PC-9 (cell line): ENCODE measurements around the gene RCC2. TPM values are rescaled to one million over a fixed set of nuclear protein-coding genes. Genes with fewer than 3 reads are reported as not detected.

ENCODE experiments used
- BruUV-seq: library from RNA; stranded (reverse); fragments of 400-500 nt; replicated peaks from 2 replicates; lab custom pipeline; 2021; lab: Mats Ljungman, UMichigan
- CTCF ChIA-PET: fragments of 300-600 bp; sonication (Branson Sonifier 250); formaldehyde crosslinking; loops from one replicate; lab custom pipeline; 2022; ENCODE audit warnings: antibody characterized with exemption; lab: Charles Lee
- POLR2A ChIA-PET: fragments of 300-600 bp; sonication (Branson Sonifier 250); formaldehyde crosslinking; loops from one replicate; lab custom pipeline; 2022; ENCODE audit warnings: antibody characterized with exemption; ENCODE audit not compliant: unreplicated experiment; lab: Charles Lee
- DNase-seq, 2 experiments: peaks; one replicate each; pipeline versions ENCODE4 v3.0.0 to v3.0.0-alpha.2; 2015 to 2022; ENCODE audit warnings: mixed read lengths in 1 of 2
- H2AFZ ChIP-seq: fragments of 200-600 bp; sonication (generic); 2 replicates; pipeline ENCODE4 v1.8.1; 2017; ENCODE audit warnings: antibody characterized with exemption
- H3F3A ChIP-seq: fragments of 200-600 bp; sonication (generic); 2 replicates; pipeline ENCODE4 v1.8.1; 2017; ENCODE audit warnings: antibody characterized with exemption, mild to moderate bottlenecking, low read depth; ENCODE audit not compliant: insufficient read depth
- H3K27ac ChIP-seq: fragments of 200-600 bp; sonication (generic); 2 replicates; pipeline ENCODE4 v1.6.1; 2016; ENCODE audit warnings: mixed run types
- H3K27me3 ChIP-seq: fragments of 200-600 bp; sonication (generic); 2 replicates; pipeline ENCODE4 v1.6.1; 2016; ENCODE audit warnings: low read depth, mixed run types; ENCODE audit not compliant: insufficient read depth
- H3K36me3 ChIP-seq: fragments of 200-600 bp; sonication (generic); 2 replicates; pipeline ENCODE4 v1.6.1; 2016; ENCODE audit warnings: low read depth, mixed run types
- H3K4me1 ChIP-seq: fragments of 200-600 bp; sonication (generic); replicated peaks from 2 replicates; pipeline ENCODE4 v1.6.1; 2016; ENCODE audit warnings: mixed run types; ENCODE audit not compliant: insufficient read depth
- H3K4me2 ChIP-seq: fragments of 200-600 bp; sonication (generic); 2 replicates; pipeline ENCODE4 v1.6.1; 2017; ENCODE audit warnings: mixed run types
- H3K4me3 ChIP-seq: fragments of 200-600 bp; sonication (generic); 2 replicates; pipeline ENCODE4 v1.6.1; 2016; ENCODE audit warnings: mixed run types
- H3K79me2 ChIP-seq: fragments of 200-600 bp; sonication (generic); 2 replicates; pipeline ENCODE4 v1.6.1; 2017; ENCODE audit warnings: low read depth, mixed run types
- H3K9me2 ChIP-seq: fragments of 200-600 bp; sonication (generic); 2 replicates; pipeline ENCODE4 v1.8.1; 2017; ENCODE audit warnings: mild to moderate bottlenecking; ENCODE audit not compliant: insufficient read depth
- H3K9me3 ChIP-seq: fragments of 200-600 bp; sonication (generic); 2 replicates; pipeline ENCODE4 v1.8.1; 2016; ENCODE audit warnings: low read depth; ENCODE audit not compliant: insufficient read depth
- H4K20me1 ChIP-seq: fragments of 200-600 bp; sonication (generic); 2 replicates; pipeline ENCODE4 v1.8.1; 2017; ENCODE audit not compliant: insufficient read depth
- EZH2 ChIP-seq: fragments of 200-600 bp; sonication (generic); IDR thresholded peaks from 2 replicates; pipeline ENCODE4 v1.8.0; 2017; ENCODE audit warnings: antibody characterized with exemption, low read depth
- intact Hi-C: fragments of 100-400 bp; cut with micrococcal nuclease; formaldehyde crosslinking; loops from one replicate; pipeline ENCODE4 v1.10.0; 2022; ENCODE audit not compliant: unreplicated experiment
- total RNA-seq: library from RNA; stranded (reverse); gene quantifications from 2 replicates; pipeline ENCODE4 v1.2.3, GENCODE V29; 2021
- TF ChIP-seq, protein P1 (sequence below): fragments of 200-600 bp; sonication (generic); conservative IDR thresholded peaks from 2 replicates; pipeline ENCODE4 v1.6.1; 2017; ENCODE audit warnings: mixed run types, antibody characterized with exemption, mild to moderate bottlenecking, moderate library complexity

Gene RCC2
- total RNA-seq, 1 experiment from 2014 or later, result 170 TPM

DNA sequence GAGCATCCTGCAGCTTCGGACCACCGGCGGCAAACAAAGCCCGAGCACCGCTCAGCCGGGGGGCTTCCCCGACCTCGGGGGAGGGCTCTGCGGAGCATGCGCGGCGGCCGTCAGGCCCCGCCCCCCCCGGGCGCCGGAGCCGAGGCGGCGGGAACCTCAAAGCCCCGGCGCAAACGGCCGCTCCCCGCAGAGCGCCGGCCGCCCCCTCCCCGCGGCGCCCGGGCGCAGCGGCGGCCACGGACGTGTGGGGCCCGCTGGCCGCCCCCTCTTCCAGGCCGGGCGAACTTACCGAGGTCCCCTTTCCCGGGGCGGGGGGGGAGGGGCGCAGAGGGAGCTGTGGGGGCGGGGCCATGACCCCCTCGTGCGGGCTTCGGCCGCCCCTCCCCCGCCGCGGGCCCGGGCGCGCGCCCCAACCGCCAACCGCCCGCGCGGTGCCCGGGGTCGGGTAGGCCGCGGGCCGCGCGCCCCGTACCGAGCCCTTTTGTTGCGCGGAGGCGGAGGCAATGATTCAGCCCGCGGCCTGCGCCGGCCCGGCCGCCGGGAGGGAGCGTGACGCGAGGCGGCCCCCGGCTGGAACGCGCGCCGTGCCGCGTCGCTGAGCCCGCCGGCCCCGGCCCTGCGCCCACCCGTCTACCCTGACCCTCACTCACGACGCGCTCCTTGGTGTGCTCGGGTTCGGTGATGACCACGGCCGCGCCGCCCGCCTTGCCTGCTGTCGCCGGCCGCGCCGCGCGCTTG lies 1.7 kb downstream of the RCC2 start:
- peaks cover 42% of the 10 kb centered on the region for H4K20me1 ChIP-seq
- H3K4me1 ChIP-seq, result peaks cover 19% of the 10 kb centered on the region
- no TSS peak for BruUV-seq
- TF ChIP-seq, protein P1, sequence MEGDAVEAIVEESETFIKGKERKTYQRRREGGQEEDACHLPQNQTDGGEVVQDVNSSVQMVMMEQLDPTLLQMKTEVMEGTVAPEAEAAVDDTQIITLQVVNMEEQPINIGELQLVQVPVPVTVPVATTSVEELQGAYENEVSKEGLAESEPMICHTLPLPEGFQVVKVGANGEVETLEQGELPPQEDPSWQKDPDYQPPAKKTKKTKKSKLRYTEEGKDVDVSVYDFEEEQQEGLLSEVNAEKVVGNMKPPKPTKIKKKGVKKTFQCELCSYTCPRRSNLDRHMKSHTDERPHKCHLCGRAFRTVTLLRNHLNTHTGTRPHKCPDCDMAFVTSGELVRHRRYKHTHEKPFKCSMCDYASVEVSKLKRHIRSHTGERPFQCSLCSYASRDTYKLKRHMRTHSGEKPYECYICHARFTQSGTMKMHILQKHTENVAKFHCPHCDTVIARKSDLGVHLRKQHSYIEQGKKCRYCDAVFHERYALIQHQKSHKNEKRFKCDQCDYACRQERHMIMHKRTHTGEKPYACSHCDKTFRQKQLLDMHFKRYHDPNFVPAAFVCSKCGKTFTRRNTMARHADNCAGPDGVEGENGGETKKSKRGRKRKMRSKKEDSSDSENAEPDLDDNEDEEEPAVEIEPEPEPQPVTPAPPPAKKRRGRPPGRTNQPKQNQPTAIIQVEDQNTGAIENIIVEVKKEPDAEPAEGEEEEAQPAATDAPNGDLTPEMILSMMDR, result no peak
- no peak for TF ChIP-seq EZH2
- H3K27ac ChIP-seq, result no peak overlapping the region
- no peak overlapping the region for H2AFZ ChIP-seq
- no peaks in the 10 kb centered on the region for H3K9me2 ChIP-seq
- peaks cover 25% of the 10 kb centered on the region for H3F3A ChIP-seq
- ChIA-PET POLR2A (no interaction called here), CTCF (no interaction called here)
- peak overlapping the region; percentile 96; the same call in 1 of the 2 replicates for H3K4me3 ChIP-seq
- intact Hi-C loops, result no loop called here
- H3K9me3 ChIP-seq, result no peaks in the 10 kb centered on the region
- peaks cover 71% of the 10 kb centered on the region for H3K79me2 ChIP-seq
- peak in 1 of 2 experiments; percentile 35 for DNase-seq
- peak overlapping the region; percentile 75 for H3K4me2 ChIP-seq
- H3K36me3 ChIP-seq, result peaks cover 17% of the 10 kb centered on the region; the same call in 1 of the 2 replicates
- no peaks in the 10 kb centered on the region for H3K27me3 ChIP-seq

DNA sequence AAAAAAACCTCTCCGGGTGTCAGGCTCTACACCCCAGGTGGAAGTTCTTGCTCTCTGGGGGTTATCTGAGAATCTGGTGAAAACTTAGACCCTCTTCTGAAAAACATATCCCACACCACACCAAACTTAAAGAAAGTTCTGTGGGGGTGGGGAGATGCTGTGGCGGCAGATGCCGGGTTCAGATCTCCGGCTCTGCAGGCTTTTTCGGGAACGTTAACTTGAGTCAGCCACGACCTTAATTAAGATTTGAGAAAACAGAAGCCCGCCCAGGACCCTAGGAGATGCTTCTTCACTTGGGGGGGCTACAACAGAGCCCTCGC lies 2.3 kb downstream of the RCC2 start:
- Histone ChIP-seq H3K27ac (no peak overlapping the region), H3K36me3 (peaks cover 17% of the 10 kb centered on the region; the same call in 1 of the 2 replicates), H3K9me2 (no peaks in the 10 kb centered on the region), H3K4me1 (peaks cover 14% of the 10 kb centered on the region), H3F3A (peaks cover 20% of the 10 kb centered on the region), H3K79me2 (peaks cover 76% of the 10 kb centered on the region), H2AFZ (no peak overlapping the region), H3K9me3 (no peaks in the 10 kb centered on the region), H4K20me1 (peaks cover 45% of the 10 kb centered on the region), H3K4me3 (peak overlapping the region; percentile 53; the same call in 1 of the 2 replicates), H3K27me3 (no peaks in the 10 kb centered on the region), H3K4me2 (peak overlapping the region; percentile 75)
- TF ChIP-seq, protein P1, result no peak
- TF ChIP-seq EZH2, result no peak
- intact Hi-C loops, result no loop called here
- POLR2A ChIA-PET, result interaction anchor here (0.7 kb wide), 1 partner anchor 300 kb away, joined by 3 read pairs; no protein-coding TSS in a partner anchor
- DNase-seq, result no peak
- no TSS peak for BruUV-seq
- CTCF ChIA-PET, result no interaction called here

DNA sequence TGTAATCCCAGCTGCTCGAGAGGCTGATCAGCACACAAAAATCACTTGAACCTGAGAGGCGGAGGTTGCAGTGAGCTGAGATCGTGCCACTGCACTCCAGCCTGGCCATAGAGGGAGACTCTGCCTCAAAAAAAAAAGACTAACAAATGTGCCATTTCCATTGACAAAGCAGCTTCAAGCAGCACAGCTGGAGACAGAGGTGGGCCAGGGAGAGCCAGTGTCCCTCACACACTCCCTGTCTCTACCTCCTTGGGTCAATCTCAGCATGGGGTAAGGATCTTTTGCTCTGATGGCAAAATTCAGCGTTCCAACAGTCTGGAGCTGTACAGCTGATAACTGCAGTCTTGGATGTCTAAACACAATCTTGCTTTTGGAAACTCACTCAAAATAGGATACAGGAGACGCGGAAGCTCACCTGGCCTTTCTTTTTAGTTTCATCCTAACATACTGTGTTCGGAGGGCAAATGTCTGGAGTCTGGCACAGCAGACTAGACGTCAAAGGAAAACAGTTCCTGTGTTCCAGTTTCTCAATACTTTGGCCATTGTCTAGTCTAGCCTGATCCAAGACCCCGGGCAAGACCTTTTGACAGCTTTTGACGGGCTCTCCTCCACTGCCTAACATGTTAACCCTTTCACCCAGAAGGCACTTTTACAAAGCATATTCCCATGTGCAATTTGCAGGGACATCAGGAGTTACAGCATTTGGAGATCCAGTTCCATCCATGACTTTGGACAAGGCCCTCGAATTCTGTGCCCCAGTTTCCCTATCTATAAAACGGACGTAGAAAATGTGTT lies 2.9 kb downstream of the RCC2 start:
- no peak for DNase-seq
- 0 out of 2 replicates have a peak, but pooled peaks cover 9% of the 10 kb centered on the region for H3K4me1 ChIP-seq
- no peaks in the 10 kb centered on the region for H3K27me3 ChIP-seq
- intact Hi-C loops, result no loop called here
- H3K9me3 ChIP-seq, result no peaks in the 10 kb centered on the region
- peaks cover 15% of the 10 kb centered on the region for H3F3A ChIP-seq
- ChIA-PET POLR2A (interaction anchor here (0.6 to 0.7 kb wide), 2 partner anchors 144 to 299 kb away, joined by 3 read pairs; no protein-coding TSS in a partner anchor), CTCF (no interaction called here)
- H3K9me2 ChIP-seq, result no peaks in the 10 kb centered on the region
- TF ChIP-seq EZH2, result no peak
- TF ChIP-seq, protein P1, result no peak
- peak overlapping the region; percentile 53; the same call in 1 of the 2 replicates for H3K4me3 ChIP-seq
- peaks cover 48% of the 10 kb centered on the region for H4K20me1 ChIP-seq
- no peak overlapping the region for H2AFZ ChIP-seq
- peaks cover 82% of the 10 kb centered on the region for H3K79me2 ChIP-seq
- BruUV-seq, result TSS peak; percentile 17
- H3K4me2 ChIP-seq, result peak overlapping the region; percentile 75
- peaks cover 17% of the 10 kb centered on the region; the same call in 1 of the 2 replicates for H3K36me3 ChIP-seq
- H3K27ac ChIP-seq, result no peak overlapping the region
